Subcutaneous adipose tissue (tissue), 4 donors: ENCODE results near the gene FGF13. TPM values are rescaled to one million over a fixed set of nuclear protein-coding genes. Genes with fewer than 3 reads are reported as not detected.

Source experiments
- total RNA-seq, 4 donors: library from RNA; depleted of rRNA; stranded (reverse); fragments of >200 nt; gene quantifications; one replicate each; pipeline ENCODE4 v1.1.0, GENCODE V29; 2016
- TF ChIP-seq, protein P1 (sequence below): fragments of 450-650 bp; IDR thresholded peaks from one replicate; pipeline ENCODE4 v1.5.1; 2016; ENCODE audit warnings: low read depth, mild to moderate bottlenecking, control low read depth, antibody characterized with exemption, moderate library complexity

Gene FGF13
- 10 to 100 TPM in 2 of 4 donors, 1 to 10 TPM in 2; 5.9 to 22.6 (median 11.3) TPM for total RNA-seq

DNA sequence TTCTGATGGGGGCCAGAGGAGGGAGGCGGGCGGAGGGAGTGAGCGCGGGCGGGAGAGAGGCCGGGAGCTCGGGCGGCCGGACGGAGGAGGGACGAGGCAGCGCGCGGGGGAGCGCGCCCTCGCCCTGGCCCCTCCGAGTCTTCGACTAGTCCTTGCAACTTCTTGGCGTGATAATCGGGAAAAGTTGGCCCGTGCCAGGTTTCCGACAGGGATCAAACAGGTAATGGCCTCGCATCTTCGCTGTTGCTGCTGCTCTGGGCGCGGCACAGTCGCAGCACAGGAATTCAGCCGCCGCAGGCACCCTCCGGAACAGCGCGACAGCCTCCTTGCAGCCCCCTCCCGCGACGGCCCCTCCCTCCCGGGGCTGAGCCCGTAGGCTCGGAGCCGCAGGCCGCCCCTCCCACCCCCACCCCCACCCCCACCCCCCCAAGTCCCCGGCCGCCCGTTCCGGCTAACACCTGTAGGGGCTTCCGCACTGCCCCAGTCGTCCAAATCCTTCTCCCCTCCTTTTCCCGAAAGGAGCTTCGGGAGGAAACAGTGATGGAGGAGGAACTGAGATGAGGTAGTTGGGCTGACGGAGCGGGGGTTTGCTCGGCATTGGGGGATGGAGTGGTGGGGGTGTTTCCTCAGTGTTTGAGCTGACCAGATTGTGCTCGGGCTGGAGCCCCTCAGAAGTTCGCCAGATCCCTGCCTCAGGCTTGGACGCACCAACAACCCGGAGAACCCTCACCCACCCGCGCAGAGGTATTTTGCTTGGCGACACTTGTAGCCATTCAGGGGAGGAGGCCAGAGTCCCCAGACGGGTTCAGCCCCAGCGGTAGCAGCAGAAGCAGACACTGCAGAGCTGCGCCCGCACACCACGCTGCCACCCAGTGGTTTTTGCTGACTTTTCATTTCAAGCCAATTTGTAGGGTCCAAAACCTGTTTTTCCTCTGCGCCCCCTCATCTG, at the start of gene FGF13:
Gene FGF13, minus strand, starts transcription at position 319 of the 949 bp plus-strand sequence. CDS start 714 bp downstream, outside the sequence.
- TF ChIP-seq, protein P1, sequence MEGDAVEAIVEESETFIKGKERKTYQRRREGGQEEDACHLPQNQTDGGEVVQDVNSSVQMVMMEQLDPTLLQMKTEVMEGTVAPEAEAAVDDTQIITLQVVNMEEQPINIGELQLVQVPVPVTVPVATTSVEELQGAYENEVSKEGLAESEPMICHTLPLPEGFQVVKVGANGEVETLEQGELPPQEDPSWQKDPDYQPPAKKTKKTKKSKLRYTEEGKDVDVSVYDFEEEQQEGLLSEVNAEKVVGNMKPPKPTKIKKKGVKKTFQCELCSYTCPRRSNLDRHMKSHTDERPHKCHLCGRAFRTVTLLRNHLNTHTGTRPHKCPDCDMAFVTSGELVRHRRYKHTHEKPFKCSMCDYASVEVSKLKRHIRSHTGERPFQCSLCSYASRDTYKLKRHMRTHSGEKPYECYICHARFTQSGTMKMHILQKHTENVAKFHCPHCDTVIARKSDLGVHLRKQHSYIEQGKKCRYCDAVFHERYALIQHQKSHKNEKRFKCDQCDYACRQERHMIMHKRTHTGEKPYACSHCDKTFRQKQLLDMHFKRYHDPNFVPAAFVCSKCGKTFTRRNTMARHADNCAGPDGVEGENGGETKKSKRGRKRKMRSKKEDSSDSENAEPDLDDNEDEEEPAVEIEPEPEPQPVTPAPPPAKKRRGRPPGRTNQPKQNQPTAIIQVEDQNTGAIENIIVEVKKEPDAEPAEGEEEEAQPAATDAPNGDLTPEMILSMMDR, result no peak

DNA sequence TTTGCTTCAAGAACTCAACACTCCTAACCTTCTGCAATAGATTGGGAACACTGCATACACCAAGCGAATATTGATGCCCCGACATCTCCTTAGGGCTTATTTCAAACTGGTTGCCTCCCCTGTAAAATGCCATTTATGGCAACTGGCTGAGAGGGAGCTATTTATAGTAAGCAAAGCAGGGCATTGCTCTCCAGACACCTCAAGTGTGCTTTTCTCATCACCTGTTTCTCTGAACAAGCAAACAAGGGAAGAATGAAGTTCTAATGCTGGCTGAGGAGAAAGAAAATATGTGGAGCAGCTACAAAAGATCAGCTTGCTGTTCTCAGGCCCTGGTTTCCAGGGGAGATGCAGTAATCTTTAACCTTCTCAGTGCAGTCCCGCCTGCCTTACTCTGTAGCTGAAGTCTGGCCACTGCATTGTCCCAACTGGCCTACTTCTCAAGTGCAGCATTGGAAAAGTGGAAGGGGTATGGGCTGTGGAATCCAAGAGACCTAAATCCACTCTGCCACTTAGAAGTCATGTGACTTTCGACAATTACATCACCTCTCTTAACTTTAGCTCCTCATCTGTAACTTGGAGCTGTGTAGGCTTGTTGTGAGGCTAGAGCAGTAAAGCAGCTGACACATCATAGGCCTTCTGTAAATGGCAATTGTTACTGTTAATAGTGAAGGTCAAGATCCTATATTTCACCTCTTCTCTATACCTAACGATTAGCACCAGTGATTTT, 47.9 kb upstream of the FGF13 start:
- TF ChIP-seq, protein P1, result no peak

DNA sequence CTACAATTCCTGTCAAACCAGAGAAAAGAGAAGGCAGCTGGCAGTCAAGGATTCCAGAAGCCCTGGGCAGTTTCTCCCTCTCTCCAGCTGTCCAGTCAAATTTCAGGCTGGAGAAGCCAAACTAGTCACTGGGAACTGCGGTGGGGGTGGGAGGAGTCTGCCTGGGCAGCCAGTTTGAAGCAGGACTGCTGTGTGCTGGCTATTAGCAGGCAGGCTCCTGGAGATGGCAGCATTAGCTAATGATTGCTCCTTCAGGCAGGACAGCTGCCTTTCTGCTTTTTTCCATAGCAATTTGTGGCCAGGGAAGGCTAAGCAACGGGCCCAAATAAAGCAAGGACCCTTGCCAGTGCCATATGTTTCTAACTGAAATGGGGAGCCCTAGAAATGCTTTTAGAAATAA, 44.7 kb upstream of the FGF13 start:
- TF ChIP-seq, protein P1, result no peak

DNA sequence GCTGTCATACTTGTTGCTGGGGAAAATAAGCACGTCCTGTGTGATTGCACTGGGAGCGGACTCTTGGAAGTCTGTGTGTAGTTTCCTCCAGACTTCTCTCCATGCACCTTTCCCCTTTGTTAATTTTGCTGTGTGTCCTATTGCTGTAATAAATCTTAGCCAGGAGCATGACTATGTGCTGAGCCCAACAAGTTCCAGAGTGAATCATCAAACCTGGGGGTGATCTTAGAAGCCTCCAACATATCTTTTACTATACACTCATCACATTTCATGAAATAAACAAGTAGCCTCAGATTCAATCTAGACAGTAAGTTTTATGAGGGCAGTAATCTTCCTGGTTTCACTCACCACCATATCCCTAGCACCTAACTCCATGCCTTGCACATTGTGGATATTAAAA, 43.3 kb upstream of the FGF13 start:
- TF ChIP-seq, protein P1, result no peak

DNA sequence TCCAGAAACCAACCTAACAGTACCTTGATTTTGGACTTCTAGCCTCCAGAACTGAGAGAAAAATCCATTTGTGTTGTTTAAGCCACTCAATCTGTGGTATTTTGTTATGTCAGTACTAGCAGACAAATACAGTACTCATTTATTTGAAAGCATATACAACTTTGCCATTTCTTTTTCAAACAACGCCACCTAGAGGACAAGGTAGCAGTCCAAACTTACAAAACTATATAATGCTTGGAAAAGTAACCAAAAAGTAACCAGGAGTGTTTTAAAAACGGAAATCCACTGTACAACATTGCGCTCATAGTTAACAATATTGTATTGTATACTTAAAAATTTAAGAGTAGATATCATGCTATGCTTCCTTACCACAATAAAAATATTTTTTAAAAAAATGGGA, 37.0 kb upstream of the FGF13 start:
- TF ChIP-seq, protein P1, result no peak

DNA sequence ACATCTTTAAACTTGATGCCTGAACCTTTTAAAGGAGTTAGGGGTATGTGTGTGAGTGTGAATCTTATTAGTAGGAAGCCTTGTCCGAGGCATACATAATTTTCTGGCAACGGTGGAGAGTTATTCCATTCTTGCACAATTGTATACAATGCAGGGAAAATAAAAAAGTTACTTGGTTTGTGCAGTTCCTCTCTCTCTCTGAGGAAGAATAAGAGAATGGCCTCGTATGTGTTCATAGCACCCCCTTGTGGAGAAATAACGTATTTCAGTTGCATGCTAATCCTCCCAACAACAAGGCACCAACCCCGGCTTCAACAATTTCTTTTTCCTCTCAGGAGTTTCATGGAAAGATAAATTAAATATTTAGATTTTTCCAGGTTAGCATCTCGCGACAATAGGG, 33.7 kb upstream of the FGF13 start:
- TF ChIP-seq, protein P1, result no peak

DNA sequence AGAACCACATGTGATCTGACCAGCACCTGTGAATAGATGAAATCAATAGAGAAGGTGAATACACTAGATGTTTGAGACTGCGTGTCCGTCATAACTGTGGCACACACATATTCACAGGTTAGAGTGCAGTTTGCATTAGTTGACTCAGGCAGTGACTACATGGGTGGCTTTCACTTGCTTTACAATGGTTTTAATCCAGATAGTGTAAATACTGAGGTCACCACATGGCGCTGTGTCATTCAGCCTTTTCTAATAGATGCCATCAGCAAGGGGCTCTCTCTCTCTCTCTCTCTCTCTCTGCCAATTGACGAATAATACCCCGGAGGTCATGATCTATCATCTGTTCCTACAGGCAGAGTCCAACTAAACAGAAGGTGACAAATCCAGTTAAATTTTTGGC, 30.7 kb upstream of the FGF13 start:
- TF ChIP-seq, protein P1, result no peak
